Kidney capillary endothelial cell (primary cell): ENCODE data around the gene SS18L1.

Source experiments
- DNase-seq: peaks from one replicate; pipeline ENCODE4 v3.0.0-alpha.2; 2018; ENCODE audit warnings: low spot score

SS18L1 gene

GRCh38 chr20:62174021-62174804, 30.6 kb downstream of the SS18L1 start:
- DNase-seq: no peak

DNA sequence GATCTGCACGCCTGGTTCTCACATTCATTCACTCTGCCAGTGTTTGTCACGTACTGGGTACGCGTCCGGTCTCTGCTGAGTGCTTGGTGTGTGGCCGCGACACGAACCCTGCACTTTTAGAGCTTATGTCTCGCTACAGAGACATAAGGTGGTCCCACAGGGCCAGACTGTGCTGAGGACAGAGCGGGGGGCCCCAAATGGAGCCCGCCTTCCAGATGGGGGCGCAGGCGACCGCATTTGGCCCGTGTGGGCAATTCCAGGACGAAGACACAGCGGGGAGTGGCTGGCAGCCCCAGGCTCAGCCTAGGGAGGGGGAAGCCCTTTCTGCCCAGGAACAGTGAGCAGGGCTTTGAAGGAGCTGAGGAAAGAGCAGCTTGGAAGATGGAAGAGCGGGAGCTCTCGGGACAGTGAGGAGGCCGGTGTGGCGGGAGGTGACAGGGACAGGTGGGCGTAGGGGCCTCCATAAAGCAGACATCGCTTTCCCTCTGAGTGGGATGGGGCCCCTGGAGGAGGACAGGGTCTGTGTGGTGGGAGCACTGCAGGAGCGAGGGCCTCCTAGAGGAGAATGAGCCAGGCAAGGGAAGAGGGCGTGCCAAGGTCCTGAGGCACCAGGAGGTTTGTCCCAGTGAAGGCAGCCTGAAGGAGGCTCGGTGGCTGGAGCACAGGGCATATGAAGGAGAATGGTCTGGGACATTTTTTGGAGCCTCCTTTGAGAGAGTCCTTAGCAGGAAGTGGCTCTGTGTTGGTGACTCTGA, 31.5 kb downstream of the SS18L1 start:
- DNase-seq: no peak

DNA sequence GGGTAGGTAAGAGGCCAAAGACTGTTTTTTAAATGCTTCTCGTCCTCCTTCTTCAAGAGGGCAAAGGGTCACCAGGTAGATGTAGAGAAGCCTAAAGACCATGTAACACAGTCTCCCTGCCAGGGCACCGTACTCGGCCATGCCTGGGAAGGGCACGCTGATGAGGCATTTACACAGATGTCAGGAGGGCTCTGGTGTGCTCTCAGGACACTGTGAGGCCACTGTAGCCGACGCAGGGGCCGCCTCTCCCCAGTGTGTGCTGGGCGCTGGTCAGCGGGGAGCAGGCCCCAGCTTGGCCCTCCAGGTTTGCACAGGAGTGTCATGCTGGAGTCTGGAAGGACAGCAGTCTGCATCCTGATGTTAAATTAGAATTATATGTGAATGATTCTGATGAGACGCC, 32.1 kb downstream of the SS18L1 start:
- DNase-seq: no peak

DNA sequence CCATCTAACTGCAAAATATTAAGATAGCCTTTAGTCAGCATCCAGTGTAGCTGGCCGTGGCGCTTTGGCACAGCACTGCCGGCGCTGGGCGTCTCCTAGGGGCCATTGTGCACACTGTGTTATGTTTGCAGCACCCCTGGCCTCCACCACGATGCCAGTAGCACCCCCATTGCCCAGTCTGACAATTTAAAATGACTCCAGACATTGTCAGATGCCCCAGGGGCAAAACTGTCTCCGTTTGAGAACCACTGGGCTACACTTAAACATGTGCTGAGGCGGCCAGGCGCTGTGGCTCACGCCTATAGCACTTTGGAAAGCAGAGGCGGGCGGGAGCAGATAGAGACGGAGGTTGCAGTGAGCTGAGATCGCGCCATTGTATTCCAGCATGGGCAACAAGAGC, 33.3 kb downstream of the SS18L1 start:
- no peak for DNase-seq

DNA sequence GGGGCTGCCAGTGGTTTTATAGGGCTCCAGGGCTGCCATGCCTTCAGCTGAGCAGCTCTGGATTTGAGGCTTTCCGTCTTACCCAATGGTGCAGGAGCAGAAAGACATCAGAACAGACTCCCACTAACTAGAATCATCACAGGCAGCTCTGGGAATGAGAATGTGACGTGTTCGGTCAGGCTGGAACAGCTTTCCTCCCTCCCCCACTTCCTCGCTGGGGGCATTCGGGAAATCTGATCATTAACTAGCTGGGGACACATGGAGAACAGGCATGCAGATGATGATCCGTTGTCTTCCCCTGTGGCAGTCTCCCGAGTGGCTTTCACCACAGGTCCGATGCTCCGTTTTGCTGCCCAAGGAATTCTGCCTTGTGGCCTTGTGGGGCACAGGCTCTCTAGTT, 33.7 kb downstream of the SS18L1 start:
- no peak for DNase-seq

- DNase-seq: no peak
Measured at GRCh38 chr20:62178316-62179161, 35.0 kb downstream of the SS18L1 start.

DNA sequence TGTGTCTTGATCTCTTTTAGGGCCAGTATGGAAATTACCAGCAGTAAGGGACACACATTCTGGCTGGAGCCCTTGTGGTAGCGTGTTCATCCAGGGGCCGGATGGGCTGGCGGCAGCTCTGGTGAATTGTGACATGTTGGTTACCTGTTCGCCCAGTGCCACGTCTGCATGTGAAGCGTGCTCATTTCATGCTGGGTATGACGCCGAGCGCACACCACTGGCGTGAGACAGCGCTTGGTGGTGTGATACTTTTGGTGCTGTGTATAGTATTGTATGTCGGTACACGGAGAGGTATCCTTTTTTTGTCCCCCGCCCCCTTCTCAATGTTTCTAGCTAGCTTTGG, 35.6 kb downstream of the SS18L1 start:
- no peak for DNase-seq

- DNase-seq: no peak
Measured at GRCh38 chr20:62181808-62182207, 38.2 kb downstream of the SS18L1 start.

DNA sequence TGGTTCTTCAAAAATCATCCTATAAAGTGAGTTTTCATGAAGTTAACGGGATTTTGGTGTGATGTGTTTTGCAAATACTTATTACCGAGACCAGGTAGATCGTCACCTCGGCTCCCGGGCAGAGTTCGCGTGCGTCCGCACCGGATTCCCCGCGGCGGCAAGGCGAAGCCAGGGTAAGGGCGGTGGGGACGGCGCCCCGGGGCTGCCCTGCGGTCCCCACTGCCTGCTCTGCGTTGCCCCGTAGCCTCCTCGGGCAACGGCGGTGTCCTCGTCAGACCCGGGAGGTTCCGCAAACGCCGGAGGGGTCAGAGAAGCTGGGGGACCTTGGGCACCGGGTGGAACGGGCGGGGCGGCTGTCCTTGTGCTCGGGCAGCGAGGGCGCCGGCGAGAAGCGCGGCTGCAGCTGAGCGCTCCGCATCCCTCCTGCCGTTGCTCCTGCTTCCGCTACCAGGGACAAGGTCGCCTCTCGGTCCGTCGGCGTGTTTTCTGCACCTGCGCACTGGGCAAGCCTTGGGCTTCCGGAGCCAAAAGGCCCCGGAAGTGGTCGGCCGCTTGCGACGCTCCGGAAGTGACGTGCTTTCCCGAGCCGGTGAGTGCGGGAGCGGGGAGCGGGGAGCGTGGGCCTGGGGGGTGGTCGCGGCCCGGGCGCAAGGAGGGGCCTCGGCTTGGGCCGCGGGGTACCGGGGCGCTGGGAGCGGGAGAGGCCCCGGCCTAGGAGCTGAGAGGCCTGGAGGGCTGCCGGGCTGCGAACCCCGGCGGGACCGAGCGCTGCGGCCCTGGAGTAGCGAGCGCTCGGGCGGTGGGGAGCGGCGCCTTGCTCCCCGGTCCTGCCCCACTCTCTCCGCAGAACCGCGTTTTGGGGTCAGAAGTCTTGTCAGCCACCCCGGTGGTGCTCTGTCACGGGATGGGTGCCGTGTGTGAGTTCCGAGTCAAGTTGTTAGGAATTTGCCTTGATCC, 39.2 kb downstream of the SS18L1 start, which contains the start of gene MTG2:
Gene MTG2 (plus strand): TSS at position 560 of the 957 bp plus-strand sequence. CDS start 10,393 bp downstream, outside the sequence.
- peak; percentile 91 for DNase-seq

DNA sequence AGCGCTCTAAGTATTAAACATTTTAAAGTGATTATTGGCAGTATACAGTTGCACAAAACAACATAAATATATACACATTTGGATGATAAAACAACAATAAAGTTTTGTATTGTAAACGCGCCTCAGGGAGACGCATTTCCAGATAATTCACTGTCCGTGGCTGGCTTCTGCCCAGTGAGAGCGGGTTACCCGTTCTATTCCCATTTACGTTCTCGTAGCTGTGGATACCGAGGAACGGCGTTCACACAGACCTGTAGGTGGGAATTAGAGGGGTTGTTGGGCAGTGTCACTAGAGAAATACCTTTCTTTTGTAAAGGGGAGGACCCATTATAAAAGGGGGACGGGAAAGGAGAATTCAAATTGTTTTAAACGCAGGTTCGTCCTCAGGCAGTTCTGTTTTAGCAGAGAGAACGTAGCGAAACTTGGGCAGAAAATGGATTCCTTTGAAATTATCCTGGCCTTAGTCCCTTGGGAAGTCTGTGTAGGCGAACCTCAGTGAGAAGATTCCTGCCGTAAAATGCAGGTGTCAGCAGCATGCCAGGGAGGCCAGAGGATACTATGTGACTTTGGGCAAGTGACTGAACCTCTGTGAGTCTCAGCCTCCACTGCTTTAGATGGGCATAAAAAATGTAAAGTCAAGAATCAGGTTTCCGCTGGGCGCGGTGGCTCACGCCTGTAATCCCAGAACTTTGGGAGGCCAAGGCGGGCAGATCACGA, 40.0 kb downstream of the SS18L1 start:
- DNase-seq: no peak

GRCh38 chr20:62186096-62186426, 42.5 kb downstream of the SS18L1 start:
- no peak for DNase-seq

GRCh38 chr20:62186887-62187866, 43.6 kb downstream of the SS18L1 start:
- peak; percentile 37 for DNase-seq

DNA sequence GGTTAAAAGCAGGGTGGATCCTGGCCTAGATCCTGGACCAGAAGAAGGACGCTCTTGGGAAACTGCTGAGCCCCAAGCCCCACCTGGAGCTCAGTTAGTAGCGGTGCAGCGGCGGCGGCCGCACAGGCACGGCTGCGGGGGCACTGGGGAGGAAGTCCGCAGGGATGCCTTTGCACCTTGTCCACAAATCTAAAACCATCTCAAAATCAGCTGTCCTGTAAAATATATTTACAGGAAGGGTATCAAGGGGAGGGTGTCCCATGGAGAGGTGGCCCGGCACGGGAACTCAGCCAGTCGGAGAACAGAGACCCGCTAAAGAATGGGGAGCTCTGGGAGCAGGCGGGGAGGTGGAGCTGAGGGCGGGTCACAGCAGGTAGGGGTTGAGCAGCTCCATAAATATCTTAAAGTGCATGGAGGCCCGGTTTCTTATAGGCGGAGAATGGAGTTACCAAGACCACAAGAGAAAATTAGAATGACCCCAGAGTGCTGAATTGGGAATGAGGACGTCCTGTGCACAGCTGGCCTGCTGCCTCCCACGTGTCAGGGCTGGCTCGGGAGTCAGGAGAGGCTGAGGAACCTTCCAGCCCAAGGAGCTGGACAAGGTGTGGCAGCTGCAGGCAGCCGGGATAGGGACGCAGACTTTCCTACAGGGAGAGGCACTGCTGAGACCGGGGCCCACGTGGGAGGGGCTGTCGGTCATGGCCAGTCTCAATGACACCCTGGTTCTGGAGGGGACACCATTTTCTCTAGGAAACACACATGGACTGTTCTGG, 47.3 kb downstream of the SS18L1 start:
- no peak for DNase-seq

GRCh38 chr20:62191781-62192559, 48.4 kb downstream of the SS18L1 start:
- DNase-seq: no peak

DNA sequence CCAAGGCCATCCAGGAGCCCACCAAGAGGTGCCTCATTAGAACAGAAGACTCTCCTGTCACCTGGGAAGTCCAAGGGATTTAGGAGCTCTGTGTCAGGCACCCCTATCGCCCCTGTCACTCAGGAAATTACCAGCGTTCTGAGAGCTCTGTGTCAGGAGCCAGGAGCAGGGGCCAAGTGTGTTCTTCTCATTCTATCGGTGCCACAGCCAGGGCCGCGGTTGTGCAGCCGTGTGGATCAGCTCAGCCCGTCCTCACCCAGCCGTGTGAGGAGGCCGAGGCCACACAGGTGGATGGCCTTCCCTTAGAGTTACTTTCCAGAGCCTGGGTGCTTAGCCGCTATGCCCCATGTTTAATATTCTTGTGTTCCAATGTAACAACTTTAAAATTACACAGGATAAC, 49.1 kb downstream of the SS18L1 start:
- DNase-seq: no peak

- DNase-seq: no peak
Measured at GRCh38 chr20:62193079-62194025, 49.8 kb downstream of the SS18L1 start.

DNA sequence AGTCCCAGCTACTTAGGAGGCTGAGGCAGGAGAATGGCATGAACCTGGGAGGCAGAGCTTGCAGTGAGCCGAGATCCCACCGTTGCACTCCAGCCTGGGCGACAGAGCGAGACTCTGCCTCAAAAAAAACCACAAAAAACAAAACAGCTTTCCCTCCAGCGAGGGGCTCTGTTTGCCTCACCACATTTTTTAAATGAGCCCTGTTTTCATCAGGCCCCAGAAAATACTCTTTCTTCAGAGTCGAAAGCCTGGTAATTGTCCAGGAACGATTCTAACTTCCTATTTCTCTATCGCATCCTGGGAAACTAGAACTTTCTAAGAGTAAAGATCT, 51.5 kb downstream of the SS18L1 start:
- no peak for DNase-seq
